Lung (tissue), 12 donors: ENCODE data around the gene ENOX2. TPM values are rescaled to one million over a fixed set of nuclear protein-coding genes. Genes with fewer than 3 reads are reported as not detected.
A peak's percentile ranks its signal among the peaks of the same experiment; 100 is the strongest.

ENCODE experiments used
- ATAC-seq: fragments of 200-7000 bp; cut with Tn5 transposase; one replicate; pipeline ENCODE4 v1.9.1; 2020; ENCODE audit warnings: moderate number of reproducible peaks; ENCODE audit not compliant: insufficient read depth, low FRiP score
- DNase-seq, 3 donors: peaks; one replicate each; pipeline ENCODE4 v3.0.0-alpha.2; 2013 to 2017
- H3K27ac ChIP-seq, 2 donors: one replicate each; pipeline ENCODE4 v1.5.1; 2013; ENCODE audit warnings: mild to moderate bottlenecking in 2 of 2, moderate library complexity in 2 of 2, control low read depth in 1 of 2, inconsistent platforms in 1 of 2, low read depth in 1 of 2, low read length in 1 of 2
- H3K27me3 ChIP-seq, 3 donors: one replicate each; pipeline ENCODE4 v1.5.1; 2013; ENCODE audit warnings: low read length in 2 of 3; ENCODE audit not compliant: control insufficient read depth in 3 of 3, insufficient read depth in 3 of 3
- H3K36me3 ChIP-seq, 4 donors: one replicate each; pipeline ENCODE4 v1.5.1; 2013; ENCODE audit warnings: low read length in 4 of 4, mild to moderate bottlenecking in 1 of 4, moderate library complexity in 1 of 4; ENCODE audit not compliant: control insufficient read depth in 4 of 4, insufficient read depth in 4 of 4
- H3K4me1 ChIP-seq, 5 donors: one replicate each; pipeline ENCODE4 v1.5.1; 2013; ENCODE audit warnings: low read length in 5 of 5, mild to moderate bottlenecking in 2 of 5, moderate library complexity in 1 of 5; ENCODE audit not compliant: control insufficient read depth in 5 of 5, insufficient read depth in 5 of 5
- H3K4me3 ChIP-seq: one replicate; pipeline ENCODE4 v1.5.1; 2013; ENCODE audit warnings: mild to moderate bottlenecking, control low read depth, moderate library complexity
- H3K9ac ChIP-seq, 2 donors: one replicate each; pipeline ENCODE4 v1.5.1; 2013; ENCODE audit warnings: low read length in 2 of 2, control low read depth in 1 of 2; ENCODE audit not compliant: insufficient read depth in 1 of 2
- H3K9me3 ChIP-seq, 4 donors: one replicate each; pipeline ENCODE4 v1.5.1; 2013; ENCODE audit warnings: low read length in 3 of 4, mild to moderate bottlenecking in 1 of 4, moderate library complexity in 1 of 4; ENCODE audit not compliant: control insufficient read depth in 4 of 4, insufficient read depth in 3 of 4
- CTCF ChIP-seq: IDR thresholded peaks from 2 replicates; pipeline ENCODE4 v1.5.1; 2012; ENCODE audit warnings: mild to moderate bottlenecking; ENCODE audit errors: control extremely low read depth, extremely low read depth
- WGBS, 2 donors: extraction: QIAGEN DNeasy Blood & Tissue Kit; methylation state at CpG; one replicate each; pipeline ENCODE4 v1.1.7; 2013; 5-methylcytosine and 5-hydroxymethylcytosine counted together
- polyA plus RNA-seq, 2 donors: library from polyadenylated mRNA; stranded (reverse); fragments of 200-250 nt; gene quantifications; one replicate each; pipeline ENCODE4 v1.2.1, GENCODE V29; 2013
- total RNA-seq, 2 donors: library from RNA; depleted of rRNA in 1 of 2; stranded (reverse); fragments of >200 nt in 1 of 2; gene quantifications; one replicate each; pipeline ENCODE4 v1.2.1, GENCODE V29; 2014 to 2021
- donor health status: control.
- donor health status: control.
- donor health status: Bipolar disorder and iron deficiency.
- donor health status: healthy.
- donor health status: DM: yes; HTN: yes; CAD: no.

Gene ENOX2
- total and polyA plus RNA-seq, 4 donors = 3.4 to 15.8 (median 10.8) TPM

GRCh38 chrX:130916636-130917422, 13.8 kb upstream of the ENOX2 start:
- ATAC-seq = peak; percentile 27
- no peak overlapping the region for H3K9ac ChIP-seq
- 31 to 32% methylated on average over 6 to 7 of the region's 7 CpGs for WGBS, 2 donors
- peak; percentile 44 to 69 (median 54) for DNase-seq
- TF ChIP-seq CTCF = peak; percentile 57
- H3K36me3 ChIP-seq = no peaks in the 10 kb centered on the region
- no peak overlapping the region for H3K27ac ChIP-seq
- H3K4me1 ChIP-seq = no peaks in the 10 kb centered on the region
- H3K27me3 ChIP-seq = peaks cover 0 to 19% (median 15%) of the 10 kb centered on the region in 3 donors
- no peak overlapping the region for H3K4me3 ChIP-seq
- H3K9me3 ChIP-seq = no peaks in the 10 kb centered on the region

GRCh38 chrX:130915302-130915701, 12.3 kb upstream of the ENOX2 start:
- H3K9ac ChIP-seq = no peak overlapping the region
- DNase-seq (no peak), ATAC-seq (no peak)
- H3K27ac ChIP-seq = no peak overlapping the region
- H3K9me3 ChIP-seq = no peaks in the 10 kb centered on the region
- H3K4me3 ChIP-seq = no peak overlapping the region
- H3K36me3 ChIP-seq = no peaks in the 10 kb centered on the region
- H3K4me1 ChIP-seq = no peaks in the 10 kb centered on the region
- no peak for TF ChIP-seq CTCF
- peaks cover 0 to 19% (median 18%) of the 10 kb centered on the region in 3 donors for H3K27me3 ChIP-seq

- Histone ChIP-seq H3K27me3 (peaks cover 0 to 26% (median 21%) of the 10 kb centered on the region in 3 donors), H3K36me3 (no peaks in the 10 kb centered on the region), H3K4me3 (no peak overlapping the region), H3K9me3 (no peaks in the 10 kb centered on the region), H3K27ac (no peak overlapping the region), H3K4me1 (no peaks in the 10 kb centered on the region), H3K9ac (no peak overlapping the region)
- no peak for ATAC-seq
- no peak for DNase-seq
- WGBS, 2 donors = 64 to 75% methylated on average over 2 of the region's 2 CpGs
- no peak for TF ChIP-seq CTCF
Measured at GRCh38 chrX:130909469-130910136, 6.6 kb upstream of the ENOX2 start.
